ENCODE measurements around the gene BRPF3.

BRPF3 gene

GRCh38 chr6:36272234-36272633, 75.7 kb downstream of the BRPF3 start:
- no peak for DNase-seq

GRCh38 chr6:36273067-36273466, 76.5 kb downstream of the BRPF3 start:
- no peak for DNase-seq

GRCh38 chr6:36273802-36274514, 77.4 kb downstream of the BRPF3 start:
- DNase-seq, result no peak

GRCh38 chr6:36276581-36277536, 80.3 kb downstream of the BRPF3 start:
- no peak for DNase-seq

- no peak for DNase-seq
Measured at GRCh38 chr6:36277946-36278470, 81.5 kb downstream of the BRPF3 start.

GRCh38 chr6:36280467-36280866, 83.9 kb downstream of the BRPF3 start:
- no peak for DNase-seq

GRCh38 chr6:36280983-36281382, 84.4 kb downstream of the BRPF3 start:
- DNase-seq, result no peak
